VCaP (cell line): ENCODE measurements around the gene UGT2B10.
A peak's percentile ranks its signal among the peaks of the same experiment; 100 is the strongest.

Source experiments
- H3K27ac ChIP-seq: fragments of 450-650 bp; 2 replicates; pipeline ENCODE4 v1.5.1; 2017
- TF ChIP-seq, protein P1 (sequence below): fragments of 450-650 bp; conservative IDR thresholded peaks from 2 replicates; pipeline ENCODE4 v1.5.1; 2017; ENCODE audit warnings: mild to moderate bottlenecking, moderate library complexity

Gene UGT2B10

DNA sequence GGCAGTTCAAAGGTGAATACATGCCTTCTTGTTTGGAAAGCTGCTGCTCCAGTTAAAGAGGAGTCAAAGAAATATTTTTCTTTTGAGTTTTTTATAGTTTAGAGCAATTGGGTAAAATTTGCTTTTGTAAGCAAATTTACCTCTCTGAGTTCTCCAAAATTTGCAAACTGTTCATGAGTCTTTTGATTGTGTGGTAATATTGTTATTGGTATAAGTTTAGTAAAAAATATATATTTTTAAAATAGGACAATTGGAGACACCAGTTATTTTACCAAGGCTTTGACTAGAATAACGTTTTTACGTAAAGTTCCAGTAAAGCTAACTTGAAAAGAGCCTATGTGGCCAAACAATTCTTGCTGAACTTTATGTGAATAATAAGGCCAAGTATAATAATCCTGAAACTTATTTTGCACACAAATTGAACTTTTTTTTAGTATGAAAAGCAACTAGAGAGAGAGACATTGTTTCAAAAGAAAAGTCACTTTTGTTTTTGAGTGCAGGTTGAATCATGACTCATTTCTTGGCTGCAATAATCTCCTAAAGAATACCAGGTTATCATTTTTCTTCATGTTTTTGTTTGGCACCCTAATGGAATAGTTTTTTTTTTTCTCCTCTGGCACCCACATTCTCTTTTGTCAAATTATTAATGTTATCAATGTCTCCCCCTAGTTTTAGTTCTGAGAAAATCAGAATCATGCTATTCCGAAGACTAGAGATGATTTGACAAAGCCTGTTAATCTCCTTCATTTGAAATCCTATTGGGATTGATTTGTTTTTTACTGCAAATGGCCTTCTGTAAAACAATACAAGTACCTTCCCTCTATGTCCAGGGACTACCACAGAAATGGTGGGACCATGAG, 57.1 kb downstream of the UGT2B10 start:
- TF ChIP-seq, protein P1, sequence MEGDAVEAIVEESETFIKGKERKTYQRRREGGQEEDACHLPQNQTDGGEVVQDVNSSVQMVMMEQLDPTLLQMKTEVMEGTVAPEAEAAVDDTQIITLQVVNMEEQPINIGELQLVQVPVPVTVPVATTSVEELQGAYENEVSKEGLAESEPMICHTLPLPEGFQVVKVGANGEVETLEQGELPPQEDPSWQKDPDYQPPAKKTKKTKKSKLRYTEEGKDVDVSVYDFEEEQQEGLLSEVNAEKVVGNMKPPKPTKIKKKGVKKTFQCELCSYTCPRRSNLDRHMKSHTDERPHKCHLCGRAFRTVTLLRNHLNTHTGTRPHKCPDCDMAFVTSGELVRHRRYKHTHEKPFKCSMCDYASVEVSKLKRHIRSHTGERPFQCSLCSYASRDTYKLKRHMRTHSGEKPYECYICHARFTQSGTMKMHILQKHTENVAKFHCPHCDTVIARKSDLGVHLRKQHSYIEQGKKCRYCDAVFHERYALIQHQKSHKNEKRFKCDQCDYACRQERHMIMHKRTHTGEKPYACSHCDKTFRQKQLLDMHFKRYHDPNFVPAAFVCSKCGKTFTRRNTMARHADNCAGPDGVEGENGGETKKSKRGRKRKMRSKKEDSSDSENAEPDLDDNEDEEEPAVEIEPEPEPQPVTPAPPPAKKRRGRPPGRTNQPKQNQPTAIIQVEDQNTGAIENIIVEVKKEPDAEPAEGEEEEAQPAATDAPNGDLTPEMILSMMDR = no peak

GRCh38 chr4:68874507-68874906, 58.7 kb downstream of the UGT2B10 start:
- TF ChIP-seq, protein P1 = no peak

More for the DNA sequence above, 57.1 kb downstream of the UGT2B10 start:
- peak overlapping the region; percentile 13; the same call in 1 of the 2 replicates for H3K27ac ChIP-seq

DNA sequence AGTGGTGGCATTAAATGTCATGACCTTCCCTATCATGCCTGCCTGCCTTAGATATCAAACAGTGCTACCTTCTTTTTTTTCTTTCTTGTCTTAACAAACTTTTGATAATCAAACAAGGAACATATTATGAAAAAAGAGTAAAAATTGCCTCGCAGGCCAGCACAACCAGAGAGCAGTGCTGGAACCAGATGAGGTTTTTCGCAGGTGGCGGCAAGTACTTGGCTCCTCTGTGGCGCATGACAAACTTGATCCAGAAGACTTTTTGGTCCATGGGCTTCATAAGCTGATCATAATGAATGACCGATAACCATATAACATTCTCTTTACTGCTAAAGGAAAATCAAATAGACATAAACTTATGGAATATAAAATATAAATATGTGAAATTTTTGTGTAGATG, 61.8 kb downstream of the UGT2B10 start:
- TF ChIP-seq, protein P1 = no peak
- no peak overlapping the region for H3K27ac ChIP-seq

More at GRCh38 chr4:68874507-68874906, 58.7 kb downstream of the UGT2B10 start:
- H3K27ac ChIP-seq = no peak overlapping the region

DNA sequence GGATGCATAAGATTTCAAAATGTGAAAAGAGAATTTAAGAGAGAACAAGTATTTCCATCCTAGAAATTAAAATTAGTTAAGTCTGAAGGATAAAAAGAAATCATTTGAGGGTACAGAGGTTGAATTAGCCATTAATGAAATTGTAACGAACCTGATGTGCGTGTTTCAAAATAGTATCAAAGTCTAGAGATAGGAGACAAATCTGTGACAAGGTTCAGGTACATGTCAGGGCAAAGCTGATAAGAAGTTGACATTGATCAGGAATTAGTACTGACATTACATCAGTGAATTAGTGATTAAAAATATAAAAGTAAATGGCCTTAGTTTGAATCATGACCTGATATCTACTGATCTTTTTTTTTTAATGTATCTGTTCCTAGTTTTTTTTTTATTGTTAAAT, 62.3 kb downstream of the UGT2B10 start:
- H3K27ac ChIP-seq = no peak overlapping the region
- TF ChIP-seq, protein P1 = no peak
